ENCODE data around the gene LMF2.

Gene LMF2

GRCh38 chr22:50504369-50505211, 2.9 kb downstream of the LMF2 start:
- Histone ChIP-seq H3K4me2 (ENCODE audit: low read length) (no peak overlapping the region), H3K27me3 (ENCODE audit: control insufficient read depth, insufficient read depth, low read length) (no peaks in the 10 kb centered on the region), H3K9me3 (ENCODE audit: control insufficient read depth, low read length) (no peaks in the 10 kb centered on the region), H3K9ac (no peak overlapping the region), H3K27ac (no peak overlapping the region), H3K79me2 (no peaks in the 10 kb centered on the region), H3K36me3 (ENCODE audit: control insufficient read depth, insufficient read depth, low read length) (no peaks in the 10 kb centered on the region), H3K4me3 (ENCODE audit: low read depth, low read length) (no peak overlapping the region), H2AFZ (no peak overlapping the region), H3K4me1 (no peaks in the 10 kb centered on the region)
- no peak for TF ChIP-seq CTCF (IDR thresholded peaks at IDR 0.05)

DNA sequence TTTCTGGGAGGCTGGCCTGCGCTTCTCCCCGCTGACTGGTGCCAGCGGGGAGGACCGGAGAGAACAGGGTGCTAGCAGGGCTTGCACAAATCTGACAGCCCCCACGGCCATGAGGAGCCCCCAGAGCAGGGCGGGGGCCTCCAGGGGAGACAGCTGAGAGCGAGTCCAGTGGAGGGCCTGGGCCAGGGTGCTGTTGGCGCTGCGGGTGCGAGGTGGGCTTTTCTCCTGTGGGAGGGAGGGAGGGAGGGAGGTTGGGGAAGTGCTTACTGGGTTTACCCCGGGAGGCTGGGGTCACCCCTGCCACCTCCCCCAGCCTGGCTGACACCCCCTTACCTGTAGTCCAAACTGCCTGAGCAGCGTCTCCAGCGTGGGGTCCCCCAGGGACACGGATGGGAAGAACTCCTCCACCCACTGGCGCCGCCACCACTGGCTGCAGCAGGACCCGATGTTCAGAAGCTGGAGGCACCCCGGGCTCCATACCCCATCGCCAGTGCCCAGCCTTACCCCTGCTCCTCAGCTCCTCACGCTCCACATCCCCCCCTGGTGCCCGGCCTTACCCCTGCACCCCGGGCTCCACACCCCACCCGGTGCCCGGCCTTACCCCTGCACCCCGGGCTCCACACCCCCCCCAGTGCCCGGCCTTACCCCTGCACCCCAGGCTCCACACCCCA, 3.9 kb downstream of the LMF2 start:
- Histone ChIP-seq H3K4me2 (ENCODE audit: low read length) (no peak overlapping the region), H3K36me3 (ENCODE audit: control insufficient read depth, insufficient read depth, low read length) (no peaks in the 10 kb centered on the region), H3K9me3 (ENCODE audit: control insufficient read depth, low read length) (no peaks in the 10 kb centered on the region), H2AFZ (no peak overlapping the region), H3K27me3 (ENCODE audit: control insufficient read depth, insufficient read depth, low read length) (no peaks in the 10 kb centered on the region), H3K4me1 (no peaks in the 10 kb centered on the region), H3K27ac (no peak overlapping the region), H3K4me3 (ENCODE audit: low read depth, low read length) (no peak overlapping the region), H3K9ac (no peak overlapping the region), H3K79me2 (no peaks in the 10 kb centered on the region)
- no peak for TF ChIP-seq CTCF (IDR thresholded peaks at IDR 0.05)

DNA sequence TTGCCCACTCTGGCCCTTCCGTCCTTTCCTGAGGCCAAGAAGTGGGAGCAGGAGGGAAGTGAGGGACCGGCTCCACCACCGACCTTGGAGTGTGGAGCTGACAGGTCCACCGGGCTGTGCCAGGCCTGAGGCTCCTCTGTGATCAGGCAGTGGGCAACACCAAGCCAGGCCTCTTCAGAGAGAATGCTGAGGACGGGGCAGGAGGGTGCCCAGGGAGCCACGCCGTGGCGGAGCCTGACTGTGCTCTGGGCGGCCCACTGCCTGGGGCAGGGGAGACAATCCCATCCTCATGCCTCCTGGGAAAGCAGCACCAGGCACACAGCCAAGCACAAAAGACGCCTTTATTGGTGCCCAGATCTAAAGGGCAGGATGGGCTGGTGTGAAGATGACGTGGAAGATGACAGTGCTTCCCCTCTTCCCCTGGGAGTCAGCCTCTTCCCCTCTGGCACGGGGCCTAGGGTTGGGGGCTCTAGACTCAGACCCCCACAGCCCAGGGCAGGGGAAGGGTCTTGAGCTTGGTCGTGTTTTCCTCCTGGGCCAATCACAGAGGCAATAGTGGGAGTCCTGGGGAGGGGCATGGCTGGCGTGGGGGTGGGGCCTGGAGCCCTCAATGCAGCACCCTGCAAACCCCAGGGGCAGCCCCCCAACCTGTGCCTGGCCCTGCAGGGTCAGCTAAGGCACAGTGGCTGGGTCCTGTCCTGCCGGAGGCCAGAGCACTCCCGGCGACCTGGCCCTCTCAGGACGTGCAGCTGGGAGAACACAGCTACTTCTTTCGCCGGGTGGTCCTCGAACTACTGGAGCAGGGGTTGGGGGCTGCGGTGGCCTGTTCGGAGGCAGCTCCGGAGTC, 4.7 kb downstream of the LMF2 start:
- H3K4me3 ChIP-seq (ENCODE audit: low read depth, low read length) = no peak overlapping the region
- no peaks in the 10 kb centered on the region for H3K4me1 ChIP-seq
- no peak overlapping the region for H3K4me2 ChIP-seq (ENCODE audit: low read length)
- no peak overlapping the region for H3K9ac ChIP-seq
- no peaks in the 10 kb centered on the region for H3K9me3 ChIP-seq (ENCODE audit: control insufficient read depth, low read length)
- no peak for TF ChIP-seq CTCF (IDR thresholded peaks at IDR 0.05)
- no peaks in the 10 kb centered on the region for H3K36me3 ChIP-seq (ENCODE audit: control insufficient read depth, insufficient read depth, low read length)
- H3K27ac ChIP-seq = no peak overlapping the region
- no peaks in the 10 kb centered on the region for H3K79me2 ChIP-seq
- H2AFZ ChIP-seq = no peak overlapping the region
- H3K27me3 ChIP-seq (ENCODE audit: control insufficient read depth, insufficient read depth, low read length) = no peaks in the 10 kb centered on the region

DNA sequence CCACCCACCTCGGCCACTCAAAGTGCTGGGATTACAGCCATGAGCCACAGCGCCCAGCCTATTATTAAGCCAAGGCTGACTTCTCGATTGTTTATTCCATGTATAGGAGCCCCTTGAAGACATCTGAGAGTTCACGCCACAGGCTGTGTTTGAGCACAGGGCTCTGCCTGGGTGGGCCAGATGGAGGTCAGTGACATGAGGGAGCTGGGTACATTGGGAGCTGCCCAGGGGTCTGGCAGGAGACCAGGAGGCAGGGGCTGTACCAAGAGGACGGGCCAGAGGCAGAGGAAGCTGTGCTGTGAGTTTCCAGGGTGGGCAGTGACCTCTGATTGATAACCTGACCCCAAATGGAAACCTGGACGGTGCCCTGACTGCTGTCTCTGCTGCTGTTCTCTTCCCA, 5.4 kb downstream of the LMF2 start:
- Histone ChIP-seq H3K4me1 (no peaks in the 10 kb centered on the region), H3K9me3 (ENCODE audit: control insufficient read depth, low read length) (no peaks in the 10 kb centered on the region), H3K36me3 (ENCODE audit: control insufficient read depth, insufficient read depth, low read length) (no peaks in the 10 kb centered on the region), H3K4me3 (ENCODE audit: low read depth, low read length) (no peak overlapping the region), H3K27me3 (ENCODE audit: control insufficient read depth, insufficient read depth, low read length) (no peaks in the 10 kb centered on the region), H3K27ac (no peak overlapping the region), H3K9ac (no peak overlapping the region), H3K4me2 (ENCODE audit: low read length) (no peak overlapping the region), H2AFZ (no peak overlapping the region), H3K79me2 (no peaks in the 10 kb centered on the region)
- no peak for TF ChIP-seq CTCF (IDR thresholded peaks at IDR 0.05)

Measured in parathyroid adenoma (tissue), 2 donors.